GM18909 (cell line): ENCODE results near the gene EHMT1.

ENCODE experiments used
- ATAC-seq: cut with Tn5 transposase; IDR thresholded peaks from one replicate; pipeline ENCODE4 v1.9.1; 2021; ENCODE audit warnings: mild to moderate bottlenecking; ENCODE audit not compliant: unreplicated experiment, poor library complexity

The EHMT1 gene

DNA sequence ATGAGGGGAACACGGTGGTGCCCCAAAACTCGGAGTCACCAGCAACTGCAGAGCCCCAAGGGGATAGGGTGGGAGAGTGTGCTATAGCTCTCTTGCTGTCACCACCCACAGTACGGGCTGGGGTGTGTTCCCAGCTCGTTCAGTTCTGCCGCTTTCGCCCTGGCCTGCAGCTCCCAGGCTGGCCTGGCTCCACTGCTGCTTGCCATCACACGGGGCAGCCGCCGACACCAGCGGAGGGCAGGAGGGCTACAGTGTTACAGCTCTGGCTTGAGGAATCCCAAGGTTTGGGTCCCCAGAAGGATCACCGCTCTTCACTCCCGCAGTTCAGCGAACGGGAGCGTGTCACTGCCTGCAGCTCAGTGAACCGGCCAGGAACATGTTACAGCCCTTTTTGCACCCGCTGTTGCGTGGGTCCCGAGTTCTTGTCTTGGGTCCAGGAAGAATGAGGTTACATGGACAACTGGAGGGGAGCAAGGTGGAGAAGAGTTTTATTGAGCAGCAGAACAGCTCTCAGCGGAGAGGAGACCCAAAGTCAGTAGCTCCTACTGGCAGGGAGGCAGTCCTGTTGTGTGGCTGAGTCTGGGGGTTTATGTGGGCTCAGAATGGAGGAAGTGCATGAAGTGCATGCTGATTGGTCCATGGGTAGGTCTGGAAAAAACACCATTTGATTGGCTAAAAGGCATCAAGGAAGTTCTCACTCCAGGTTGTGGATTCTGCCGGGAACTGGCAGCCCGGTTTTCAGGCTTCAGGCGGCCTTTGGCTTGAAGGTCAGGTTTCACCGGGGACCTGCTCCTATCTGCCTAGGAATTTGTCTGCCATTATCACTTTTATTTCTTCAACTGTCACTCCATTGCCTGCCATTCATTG lies 113.4 kb downstream of the EHMT1 start:
- ATAC-seq: no peak

GRCh38 chr9:137733429-137733828 lies 114.6 kb downstream of the EHMT1 start:
- no peak for ATAC-seq

DNA sequence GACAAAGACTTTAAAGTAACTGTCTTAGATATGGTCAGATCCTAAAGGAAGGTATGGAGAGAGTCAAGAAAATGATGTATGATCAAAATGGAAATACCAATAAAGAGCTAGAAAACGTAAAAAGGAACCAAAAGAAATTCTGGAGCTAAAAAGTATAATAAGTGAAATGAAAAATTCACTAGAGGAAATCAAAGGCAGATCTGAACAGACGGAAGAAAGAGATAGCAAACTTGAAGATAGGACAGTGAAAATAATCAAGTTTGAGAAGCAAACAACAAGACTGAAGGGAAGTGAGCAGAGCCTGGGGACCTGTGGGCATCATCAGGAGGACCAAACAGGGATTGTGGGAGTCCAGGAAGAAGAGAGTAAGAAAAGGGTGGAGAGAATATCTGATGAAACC lies 115.4 kb downstream of the EHMT1 start:
- ATAC-seq: no peak

DNA sequence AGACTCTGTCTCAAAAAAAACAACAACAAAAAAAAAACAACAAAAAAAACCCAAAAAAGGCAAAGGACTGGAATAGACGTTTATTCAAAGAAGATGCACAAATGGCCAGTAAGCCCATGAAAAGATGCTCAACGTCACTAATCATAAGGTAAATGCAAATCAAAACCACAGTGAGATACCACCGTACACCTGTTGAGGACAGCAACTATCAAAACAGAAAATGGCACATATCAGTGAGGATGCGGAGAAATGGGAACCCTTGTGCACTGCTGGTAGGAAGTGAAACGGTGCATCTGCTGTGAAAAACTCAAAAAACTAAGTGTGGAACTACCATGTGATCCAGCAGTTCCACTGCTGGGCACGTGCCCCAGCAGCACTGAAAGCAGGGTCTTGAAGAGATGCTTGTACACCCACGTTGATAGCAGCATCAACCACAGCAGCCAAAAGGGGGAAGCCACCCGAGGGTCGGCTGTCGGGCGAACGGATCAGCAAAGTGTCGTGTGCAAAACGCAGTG lies 119.4 kb downstream of the EHMT1 start:
- ATAC-seq: peak; percentile 77

- no peak for ATAC-seq
Measured at GRCh38 chr9:137738703-137739102, 119.9 kb downstream of the EHMT1 start.

DNA sequence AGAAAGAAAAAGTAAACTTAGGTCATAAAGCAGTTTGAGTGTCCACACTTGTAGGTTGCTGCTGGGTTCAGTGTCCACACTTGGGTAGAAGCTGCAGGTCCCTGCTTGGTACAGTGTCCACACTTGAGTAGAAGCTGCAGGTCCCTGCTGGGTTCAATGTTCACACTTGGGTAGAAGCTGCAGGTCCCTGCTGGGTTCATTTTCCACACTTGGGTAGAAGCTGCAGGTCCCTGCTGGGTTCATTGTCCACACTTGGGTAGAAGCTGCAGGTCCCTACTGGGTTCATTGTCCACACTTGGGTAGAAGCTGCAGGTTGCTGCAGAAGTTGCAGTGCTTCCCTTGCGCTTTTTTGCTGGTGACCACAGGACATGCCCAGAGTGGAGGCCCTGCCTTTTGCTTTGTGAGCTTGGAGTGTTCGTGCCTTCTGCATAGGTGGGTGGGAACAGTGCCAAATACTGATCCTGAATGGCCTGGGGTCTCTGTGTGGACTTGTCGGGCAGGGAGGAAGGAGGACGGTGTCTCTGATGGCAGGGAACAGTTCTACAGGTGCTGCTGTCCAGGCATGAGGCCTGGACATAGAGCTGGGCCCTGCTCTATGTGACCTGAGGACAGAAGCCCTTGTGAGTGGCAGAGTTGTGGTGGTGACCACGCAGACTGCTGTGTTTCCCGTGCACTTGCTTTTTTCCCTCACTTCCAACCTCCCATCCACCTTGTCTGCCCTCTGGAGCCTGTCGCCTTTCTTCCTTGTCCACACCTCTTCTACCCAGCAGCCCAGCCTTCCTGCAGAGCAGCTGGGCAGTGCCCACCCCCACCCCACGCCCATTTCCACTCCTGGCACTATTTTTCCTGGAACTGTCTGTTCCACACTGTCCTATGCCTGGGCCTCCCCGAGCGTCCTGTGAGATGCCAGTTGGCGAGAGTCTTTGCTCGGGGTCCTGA lies 120.8 kb downstream of the EHMT1 start:
- no peak for ATAC-seq

DNA sequence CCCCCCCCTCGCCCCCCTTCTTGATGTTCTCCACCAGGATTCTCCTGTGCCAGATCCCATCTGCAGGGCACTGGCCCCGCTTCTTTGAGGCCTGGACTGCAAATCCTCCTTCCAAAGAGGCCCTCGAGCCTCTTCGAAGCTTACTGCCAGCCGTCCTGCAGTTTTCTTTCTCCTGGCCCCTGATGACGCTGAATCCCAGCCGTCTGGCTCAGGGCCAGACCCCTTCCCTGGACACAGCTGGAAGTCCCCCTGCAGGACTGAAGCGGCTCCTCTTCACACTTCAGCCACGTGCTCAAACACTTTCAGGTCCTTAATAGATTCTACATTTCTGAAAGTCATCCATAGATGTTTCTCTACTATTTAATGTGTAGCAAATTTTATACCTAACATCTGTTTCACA lies 121.5 kb downstream of the EHMT1 start:
- ATAC-seq: no peak

DNA sequence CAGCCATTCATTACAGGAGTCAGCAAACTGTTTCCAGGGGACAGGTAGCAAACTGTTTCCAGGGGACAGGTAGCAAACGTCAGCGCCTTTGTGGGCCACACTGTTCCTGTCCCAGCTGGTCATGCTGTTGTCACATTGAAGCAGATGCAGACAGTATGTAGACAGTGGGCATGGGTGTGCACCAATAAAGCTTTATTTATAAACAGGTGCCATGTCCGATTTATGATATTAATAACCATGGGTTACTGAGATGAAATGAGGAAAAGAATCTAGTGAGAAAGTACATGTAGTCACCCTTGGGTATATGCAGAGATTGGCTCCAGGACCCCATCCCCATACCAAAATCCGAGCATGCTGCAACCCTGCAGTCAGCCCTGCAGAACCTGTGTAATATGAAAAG lies 122.5 kb downstream of the EHMT1 start:
- no peak for ATAC-seq

GRCh38 chr9:137742698-137743097 lies 123.9 kb downstream of the EHMT1 start:
- ATAC-seq: no peak

DNA sequence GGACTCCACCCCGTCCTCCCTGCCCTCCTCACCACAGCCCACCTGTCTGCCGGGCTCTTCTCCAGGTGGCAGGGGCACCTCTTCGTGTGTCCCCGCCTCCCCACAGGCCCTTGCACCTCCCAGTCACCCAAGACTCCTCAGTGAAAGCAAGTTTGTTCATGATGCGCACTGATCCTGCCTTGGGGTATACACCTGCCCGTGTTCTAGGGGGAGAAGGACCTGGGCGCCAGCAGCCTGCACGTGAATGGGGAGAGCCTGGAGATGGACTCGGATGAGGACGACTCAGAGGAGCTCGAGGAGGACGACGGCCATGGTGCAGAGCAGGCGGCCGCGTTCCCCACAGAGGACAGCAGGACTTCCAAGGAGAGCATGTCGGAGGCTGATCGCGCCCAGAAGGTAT lies 124.9 kb downstream of the EHMT1 start:
- no peak for ATAC-seq

GRCh38 chr9:137744632-137745183 lies 125.9 kb downstream of the EHMT1 start:
- ATAC-seq: peak; percentile 47

GRCh38 chr9:137745541-137745991 lies 126.8 kb downstream of the EHMT1 start:
- ATAC-seq: peak; percentile 72

DNA sequence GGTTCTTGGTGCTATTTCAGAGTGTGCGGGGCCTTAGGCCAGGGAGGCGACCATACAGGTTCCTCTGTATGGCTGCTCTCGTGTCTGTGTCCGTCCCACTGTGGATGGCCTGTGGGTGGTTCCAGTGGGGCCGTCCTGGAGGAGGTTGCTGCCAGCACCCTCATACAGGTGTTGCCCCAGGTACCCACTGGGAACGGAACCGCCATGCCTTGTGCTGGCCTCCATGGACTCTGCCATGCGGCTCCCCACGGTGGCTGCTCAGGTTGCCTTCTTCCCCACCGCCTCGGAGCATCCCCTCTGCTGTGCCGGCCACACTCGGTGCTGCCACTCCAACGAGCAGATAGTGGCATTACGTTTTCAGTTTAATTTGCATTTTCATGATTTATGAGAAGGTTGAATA lies 129.5 kb downstream of the EHMT1 start:
- ATAC-seq: no peak

- ATAC-seq: no peak
Measured at GRCh38 chr9:137748741-137749140, 129.9 kb downstream of the EHMT1 start.

GRCh38 chr9:137749511-137749910 lies 130.7 kb downstream of the EHMT1 start:
- no peak for ATAC-seq

- ATAC-seq: no peak
Measured at GRCh38 chr9:137750007-137750406, 131.2 kb downstream of the EHMT1 start.

GRCh38 chr9:137750566-137750965 lies 131.8 kb downstream of the EHMT1 start:
- no peak for ATAC-seq

GRCh38 chr9:137751616-137752015 lies 132.8 kb downstream of the EHMT1 start:
- ATAC-seq: no peak

DNA sequence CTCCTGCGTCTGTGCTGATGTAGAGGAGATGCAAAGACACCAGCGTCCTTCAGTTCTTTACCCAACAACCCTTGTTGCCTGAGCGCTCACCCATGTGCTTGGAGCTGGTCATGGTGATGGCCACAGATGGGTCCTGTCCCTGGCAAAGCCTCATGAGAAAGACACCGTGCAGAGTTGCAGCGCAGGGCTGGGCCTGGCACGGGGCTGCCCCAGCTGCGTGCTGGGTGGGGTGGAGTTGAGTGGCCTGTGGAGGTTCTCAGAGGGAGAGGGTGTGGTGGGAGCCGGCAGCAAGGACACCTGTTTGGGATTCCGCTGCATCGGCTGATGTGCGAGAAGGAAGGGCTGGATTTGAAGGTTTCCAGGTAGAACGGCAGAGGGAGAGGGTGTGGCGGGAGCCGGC lies 133.6 kb downstream of the EHMT1 start:
- ATAC-seq: no peak

DNA sequence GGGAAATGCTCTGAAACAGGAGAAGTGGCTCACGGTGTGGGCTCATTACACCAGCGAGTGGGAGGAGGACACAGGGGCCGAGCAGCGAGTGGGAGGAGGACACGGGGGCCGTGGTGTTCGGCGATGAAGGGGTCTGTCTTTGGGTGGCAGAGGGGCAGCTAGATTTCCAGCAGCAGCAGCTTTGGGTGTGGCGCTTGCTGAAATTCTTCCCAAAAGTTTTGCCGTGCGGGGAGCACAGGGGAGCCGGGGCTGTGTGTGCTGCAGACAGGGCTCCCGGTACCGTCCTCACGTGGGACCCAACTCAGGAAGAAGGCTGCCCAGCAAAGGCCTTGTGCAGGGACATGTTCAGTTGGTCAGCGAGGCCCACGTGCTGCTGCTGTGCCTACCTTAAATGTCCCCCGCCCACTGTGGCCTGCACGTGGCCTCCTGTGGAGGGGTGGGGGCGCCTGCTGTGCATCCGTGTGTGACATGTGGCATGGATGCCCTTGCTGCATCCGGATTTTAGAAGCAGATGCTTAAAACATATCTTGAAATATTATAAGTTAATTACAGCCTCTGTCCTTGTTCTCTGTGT lies 134.5 kb downstream of the EHMT1 start:
- no peak for ATAC-seq
